Measurements from ENCODE around the gene GLOD5.

GLOD5 gene

DNA sequence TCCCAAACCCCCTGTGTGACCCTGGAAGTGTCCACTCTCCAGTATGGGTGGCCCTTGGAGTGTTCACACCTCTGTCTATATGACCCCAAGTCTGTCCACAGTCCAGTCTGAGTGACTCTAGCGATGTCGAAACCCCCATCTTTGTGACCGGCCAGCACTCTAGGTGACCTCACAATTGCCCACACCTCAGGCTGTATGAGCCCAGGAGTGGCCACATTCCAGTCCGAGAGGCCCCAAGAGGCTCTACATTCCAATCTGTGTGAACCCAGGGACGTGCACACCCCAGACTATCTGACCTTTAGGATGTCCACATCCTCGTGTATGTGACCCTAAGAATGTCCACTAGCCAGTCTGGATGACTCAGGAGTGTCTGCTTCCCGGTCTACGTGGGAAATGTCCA lies 7.3 kb upstream of the GLOD5 start:
- no peak for DNase-seq (ENCODE audit: low spot score)

DNA sequence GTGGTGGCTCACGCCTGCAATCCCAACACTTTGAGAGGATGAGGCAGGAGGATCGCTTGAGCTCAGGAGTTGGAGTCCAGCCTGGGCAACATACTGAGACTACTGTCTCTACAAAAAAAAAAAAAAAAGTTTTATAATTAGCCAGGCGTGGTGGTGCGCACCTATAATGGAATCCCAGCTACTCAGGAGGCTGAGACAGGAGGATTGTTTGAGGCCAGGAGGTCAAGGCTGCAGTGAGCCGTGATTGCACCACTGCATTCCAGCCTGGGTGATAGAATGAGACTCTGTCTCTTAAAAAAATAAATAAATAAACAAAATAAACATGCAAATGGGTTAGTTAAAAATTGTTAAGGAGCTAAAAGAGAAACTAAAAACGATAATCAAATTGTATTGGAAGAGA lies 7.7 kb downstream of the GLOD5 start:
- DNase-seq (ENCODE audit: low spot score) = no peak

- no peak for DNase-seq (ENCODE audit: low spot score)
Observed at GRCh38 chrX:48770296-48770695, 8.7 kb downstream of the GLOD5 start.

DNA sequence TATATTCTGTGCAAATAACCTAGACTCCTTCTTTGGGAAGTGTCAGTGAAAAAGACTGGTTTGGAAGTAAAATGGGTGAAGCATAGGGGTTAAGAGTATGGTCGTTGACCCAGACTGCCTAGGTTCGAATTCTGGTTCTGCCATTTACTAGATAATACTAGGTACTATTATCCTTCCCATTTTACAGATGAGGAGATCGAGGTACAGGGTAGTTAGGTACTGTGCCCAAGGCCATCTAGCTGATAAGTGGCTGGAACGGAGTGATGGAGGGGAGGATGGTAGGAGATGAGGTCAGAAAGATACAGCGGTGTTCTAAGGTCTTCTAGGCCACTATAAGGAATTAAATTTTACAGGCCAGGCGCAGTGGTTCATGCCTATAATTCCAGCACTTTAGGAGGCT lies 11.1 kb downstream of the GLOD5 start:
- DNase-seq (ENCODE audit: low spot score) = no peak

GRCh38 chrX:48776818-48777439 lies 15.4 kb downstream of the GLOD5 start:
- no peak for DNase-seq (ENCODE audit: low spot score)

DNA sequence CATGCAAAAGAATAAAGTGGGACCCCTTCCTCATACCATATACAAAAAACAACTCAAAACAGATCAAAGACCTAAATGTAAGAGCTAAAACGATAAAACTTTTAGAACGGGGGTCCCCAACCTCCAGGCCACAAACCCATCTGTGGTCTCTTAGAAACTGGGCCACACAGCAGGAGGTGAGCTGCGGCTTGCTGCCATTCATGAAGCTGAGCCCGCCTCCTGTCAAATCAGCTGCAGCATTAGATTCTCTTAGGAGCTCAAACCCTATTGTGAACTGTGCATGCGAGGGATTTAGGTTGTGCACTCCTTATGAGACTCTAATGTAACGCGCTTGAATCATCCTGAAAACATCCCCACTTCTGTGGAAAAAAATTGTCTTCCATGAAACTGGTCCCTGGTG lies 17.9 kb downstream of the GLOD5 start:
- no peak for DNase-seq (ENCODE audit: low spot score)

DNA sequence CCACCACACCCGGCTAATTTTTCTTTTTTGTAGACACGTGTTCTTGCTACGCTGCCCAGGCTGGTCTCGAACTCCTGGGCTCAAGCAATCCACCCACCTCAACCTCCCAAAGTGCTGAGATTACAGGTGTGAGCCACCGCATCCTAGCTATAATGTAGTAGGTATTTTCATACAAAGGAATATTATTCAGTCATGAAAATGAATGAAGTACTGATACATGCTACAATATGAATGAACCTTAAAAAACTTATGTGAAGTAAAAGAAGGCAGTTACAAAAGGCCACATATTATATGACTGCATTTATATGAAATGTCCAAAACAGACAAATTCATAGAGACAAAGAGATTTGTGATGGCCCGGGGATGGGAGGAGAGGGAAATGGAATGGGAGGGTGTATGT lies 20.2 kb downstream of the GLOD5 start:
- DNase-seq (ENCODE audit: low spot score) = no peak

GRCh38 chrX:48782216-48782615 lies 20.7 kb downstream of the GLOD5 start:
- DNase-seq (ENCODE audit: low spot score) = no peak

GRCh38 chrX:48782795-48783194 lies 21.2 kb downstream of the GLOD5 start:
- no peak for DNase-seq (ENCODE audit: low spot score)

- DNase-seq (ENCODE audit: low spot score) = no peak
Observed at GRCh38 chrX:48784726-48785125, 23.2 kb downstream of the GLOD5 start.

DNA sequence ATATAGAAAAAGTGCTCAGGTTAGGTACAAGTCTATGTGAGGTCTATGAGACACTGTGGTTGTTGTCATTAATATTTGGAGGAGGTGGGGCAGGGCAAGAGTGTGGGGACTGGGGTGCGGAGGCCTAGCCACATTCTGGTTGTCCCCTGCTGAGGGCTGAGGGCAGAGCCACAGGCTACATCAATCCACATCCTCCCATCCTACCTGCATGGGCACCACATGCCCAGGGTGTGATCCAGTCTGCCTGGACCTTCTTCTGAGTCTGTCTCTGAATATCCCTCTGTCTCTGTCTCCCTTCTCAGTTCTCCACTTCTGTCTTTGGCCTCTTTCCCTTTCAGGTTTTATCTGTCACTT lies 23.6 kb downstream of the GLOD5 start:
- DNase-seq (ENCODE audit: low spot score) = no peak

DNA sequence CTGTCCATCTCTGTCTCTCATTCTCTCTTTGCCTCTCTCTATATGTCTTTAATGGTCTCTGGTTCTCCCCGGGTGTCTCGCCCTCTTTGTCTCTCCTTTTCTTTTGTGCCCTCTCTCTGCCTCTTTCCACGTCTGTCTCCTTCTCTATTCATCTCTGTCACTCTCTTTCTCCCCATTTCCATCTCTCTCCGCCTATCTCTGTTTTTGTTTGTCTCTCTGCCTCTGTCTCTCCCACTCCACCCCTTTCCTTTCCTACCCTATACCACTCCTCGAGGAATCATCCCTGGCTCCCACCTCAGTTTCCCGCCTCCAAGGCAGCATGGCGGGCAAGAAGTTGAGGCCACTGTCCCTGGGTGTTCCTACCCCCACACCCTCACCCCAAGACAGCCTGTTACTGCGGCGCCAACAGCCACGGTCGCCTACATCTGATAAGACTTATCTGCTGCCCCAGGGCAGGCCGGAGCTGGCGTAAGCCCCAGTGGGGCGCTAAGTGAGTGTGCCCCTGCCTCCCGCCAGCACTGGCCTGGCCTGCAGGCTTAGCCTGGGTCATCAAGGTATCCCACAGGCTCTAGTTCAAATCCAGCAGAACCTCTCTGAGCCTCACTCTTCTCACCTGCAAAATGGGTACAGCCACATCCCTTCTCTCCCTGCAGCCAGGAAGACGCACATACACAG lies 24.1 kb downstream of the GLOD5 start:
- no peak for DNase-seq (ENCODE audit: low spot score)

- no peak for DNase-seq (ENCODE audit: low spot score)
Observed at GRCh38 chrX:48786341-48786800, 24.8 kb downstream of the GLOD5 start, which contains the start of gene GATA1. GATA1 (plus strand) TSS chrX:48786590; CDS start chrX:48791110, 4,520 bp downstream.

- no peak for DNase-seq (ENCODE audit: low spot score)
Observed at GRCh38 chrX:48786825-48787504, 25.4 kb downstream of the GLOD5 start.

DNA sequence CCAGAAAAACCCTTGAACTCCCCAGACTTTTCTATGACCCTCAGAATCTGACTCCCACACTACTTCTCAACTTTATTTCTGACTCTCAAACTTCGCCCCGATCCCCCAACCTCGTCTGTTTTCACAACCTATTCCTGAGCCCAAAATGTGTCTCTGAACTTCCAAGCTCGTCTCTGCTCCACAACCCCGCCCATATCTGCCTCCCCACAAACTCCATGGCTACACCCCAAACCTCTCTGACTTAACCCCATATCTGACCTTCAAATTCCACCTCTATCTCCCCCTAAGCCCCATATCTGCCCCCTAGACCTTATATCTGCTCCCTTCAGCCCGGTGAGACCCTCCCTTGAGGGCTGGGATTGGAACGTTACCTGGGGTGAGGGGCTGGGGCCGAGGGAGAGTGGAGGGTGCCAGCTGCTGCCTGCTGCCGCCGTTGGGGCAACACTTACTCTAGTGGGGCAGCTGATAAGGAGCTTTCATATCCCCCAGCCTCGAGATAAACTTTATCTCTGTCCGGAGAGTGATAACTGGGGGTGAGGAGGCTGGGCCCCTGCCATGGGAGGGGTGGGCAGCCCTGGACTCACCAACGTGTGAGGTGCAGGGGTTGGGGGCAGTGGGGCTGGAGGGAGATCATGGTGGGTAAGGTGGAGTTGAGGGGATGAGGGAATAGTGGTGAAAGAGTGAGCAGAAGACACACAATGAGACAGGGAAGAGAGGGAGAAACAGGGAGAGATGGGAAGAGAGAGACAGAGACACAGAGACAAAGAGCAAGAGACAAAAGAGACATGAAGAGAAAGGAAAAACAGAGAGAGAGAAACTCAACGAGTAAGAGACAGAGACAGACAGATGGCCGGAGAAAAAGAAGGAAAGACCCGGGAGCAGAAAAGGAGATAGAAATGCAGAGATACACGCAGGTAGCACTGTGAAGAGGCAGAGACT lies 26.2 kb downstream of the GLOD5 start:
- no peak for DNase-seq (ENCODE audit: low spot score)

GRCh38 chrX:48789366-48790220 lies 28.0 kb downstream of the GLOD5 start:
- DNase-seq (ENCODE audit: low spot score) = no peak

- no peak for DNase-seq (ENCODE audit: low spot score)
Observed at GRCh38 chrX:48790477-48790876, 28.9 kb downstream of the GLOD5 start.

DNA sequence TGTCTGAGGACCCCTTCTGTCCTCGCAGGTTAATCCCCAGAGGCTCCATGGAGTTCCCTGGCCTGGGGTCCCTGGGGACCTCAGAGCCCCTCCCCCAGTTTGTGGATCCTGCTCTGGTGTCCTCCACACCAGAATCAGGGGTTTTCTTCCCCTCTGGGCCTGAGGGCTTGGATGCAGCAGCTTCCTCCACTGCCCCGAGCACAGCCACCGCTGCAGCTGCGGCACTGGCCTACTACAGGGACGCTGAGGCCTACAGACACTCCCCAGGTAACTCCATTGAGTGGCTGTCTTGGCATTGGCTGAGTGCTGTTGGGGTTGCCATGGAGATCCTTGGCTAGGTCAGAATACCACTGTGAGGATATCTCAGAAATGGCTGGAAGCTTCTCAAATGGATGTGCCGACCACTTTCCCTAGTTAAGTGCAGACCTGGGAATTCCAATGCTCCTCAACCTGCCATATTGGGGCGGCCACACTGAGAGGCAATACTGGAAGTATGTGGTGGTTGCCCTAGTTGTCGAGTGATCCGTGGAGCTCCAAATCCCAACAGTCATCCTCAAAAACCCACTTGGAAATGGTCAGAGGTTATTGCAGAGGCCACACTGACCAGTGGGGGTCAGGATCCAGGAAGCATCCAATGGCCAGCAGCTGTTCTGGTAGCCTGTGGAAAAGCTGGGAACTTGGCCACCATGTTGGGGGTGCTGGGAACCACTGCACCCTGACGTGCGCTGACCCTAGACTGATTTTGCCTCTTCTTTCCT lies 29.7 kb downstream of the GLOD5 start:
- no peak for DNase-seq (ENCODE audit: low spot score)

DNA sequence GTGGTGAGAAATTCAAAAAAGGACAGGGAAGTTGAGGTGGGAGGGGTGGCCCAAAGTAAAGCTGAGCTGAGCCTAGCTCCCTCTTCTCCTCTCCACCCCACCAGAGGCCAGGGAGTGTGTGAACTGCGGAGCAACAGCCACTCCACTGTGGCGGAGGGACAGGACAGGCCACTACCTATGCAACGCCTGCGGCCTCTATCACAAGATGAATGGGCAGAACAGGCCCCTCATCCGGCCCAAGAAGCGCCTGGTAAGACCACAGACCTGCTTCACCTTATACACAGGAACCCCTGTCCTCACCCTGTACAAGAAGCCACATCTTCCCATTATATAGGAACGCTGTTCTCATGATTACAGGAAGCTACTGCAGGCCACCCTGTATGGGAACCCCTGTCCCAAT lies 30.7 kb downstream of the GLOD5 start:
- DNase-seq (ENCODE audit: low spot score) = no peak

GRCh38 chrX:48793935-48794334 lies 32.4 kb downstream of the GLOD5 start:
- DNase-seq (ENCODE audit: low spot score) = no peak

Data from Ammon's horn (tissue), 1 donor.